Measurements from ENCODE around the gene SLC12A7.
"Not testable (repeated sequence)": the region's sequence is repeated elsewhere in the genome, so short reads cannot be mapped to it uniquely, and the experiment has no call there.

SLC12A7 gene

GRCh38 chr5:1032011-1032410 lies 79.9 kb downstream of the SLC12A7 start:
- no peak for DNase-seq

GRCh38 chr5:1031306-1031959 lies 80.4 kb downstream of the SLC12A7 start:
- DNase-seq, result no peak

GRCh38 chr5:1030801-1031271 lies 81.0 kb downstream of the SLC12A7 start:
- no peak for DNase-seq

- no peak for DNase-seq
Measured at GRCh38 chr5:1029945-1030625, 81.8 kb downstream of the SLC12A7 start.

GRCh38 chr5:1029282-1029944 lies 82.5 kb downstream of the SLC12A7 start:
- DNase-seq, result no peak

GRCh38 chr5:1028481-1029281 lies 83.2 kb downstream of the SLC12A7 start:
- no peak for DNase-seq

- DNase-seq, result no peak
Measured at GRCh38 chr5:1027631-1028441, 84.0 kb downstream of the SLC12A7 start.

- DNase-seq, result no peak
Measured at GRCh38 chr5:1026700-1027621, 84.9 kb downstream of the SLC12A7 start.

- not testable (repeated sequence) for DNase-seq
Measured at GRCh38 chr5:1021969-1022336, 89.9 kb downstream of the SLC12A7 start.

GRCh38 chr5:1021136-1021968 lies 90.5 kb downstream of the SLC12A7 start:
- no peak for DNase-seq

- no peak for DNase-seq
Measured at GRCh38 chr5:1020452-1020961, 91.4 kb downstream of the SLC12A7 start.

GRCh38 chr5:1019001-1019905 lies 92.6 kb downstream of the SLC12A7 start:
- no peak for DNase-seq

GRCh38 chr5:1018596-1018995 lies 93.3 kb downstream of the SLC12A7 start:
- DNase-seq, result no peak

- no peak for DNase-seq
Measured at GRCh38 chr5:1017691-1018455, 94.0 kb downstream of the SLC12A7 start.

GRCh38 chr5:1017056-1017455 lies 94.8 kb downstream of the SLC12A7 start:
- DNase-seq, result no peak

GRCh38 chr5:1016476-1016875 lies 95.4 kb downstream of the SLC12A7 start:
- no peak for DNase-seq

GRCh38 chr5:1016036-1016435 lies 95.8 kb downstream of the SLC12A7 start:
- DNase-seq, result no peak

- DNase-seq, result no peak
Measured at GRCh38 chr5:1015507-1015906, 96.4 kb downstream of the SLC12A7 start.

Measured in NCI-H1930 (cell line).